HepG2 (cell line): ENCODE data around the gene IQCC. TPM values are rescaled to one million over a fixed set of nuclear protein-coding genes. Genes with fewer than 3 reads are reported as not detected.

Experiments
- ARNT2 ChIP-seq: sonication (generic); formaldehyde crosslinking; IDR thresholded peaks from 2 replicates; pipeline ENCODE4 v1.8.0; 2022; ENCODE audit warnings: mild to moderate bottlenecking, low read depth, missing genetic modification reagents, moderate library complexity
- DPF2 ChIP-seq: sonication (generic); formaldehyde crosslinking; IDR thresholded peaks from 2 replicates; pipeline ENCODE4 v1.4.0; 2020; ENCODE audit warnings: mild to moderate bottlenecking, low read depth, missing genetic modification reagents, borderline replicate concordance
- ERF ChIP-seq: IDR thresholded peaks from 2 replicates; pipeline ENCODE4 v1.6.1; 2018; ENCODE audit warnings: missing biosample characterization, missing genetic modification reagents
- GATAD1 ChIP-seq: IDR thresholded peaks from 2 replicates; pipeline ENCODE4 v1.6.1; 2016; ENCODE audit warnings: missing genetic modification reagents, missing compliant biosample characterization
- HNF1B ChIP-seq: sonication (generic); formaldehyde crosslinking; IDR thresholded peaks from 2 replicates; pipeline ENCODE4 v1.5.1; 2020; ENCODE audit warnings: mild to moderate bottlenecking, moderate library complexity, missing genetic modification reagents
- KLF16 ChIP-seq, 2 experiments: sonication (generic) in 1 of 2; formaldehyde crosslinking in 1 of 2; IDR thresholded peaks; 2 replicates each; pipeline versions ENCODE4 v1.6.1 to v1.8.0; 2016 to 2023; ENCODE audit warnings: missing genetic modification reagents in 2 of 2, missing compliant biosample characterization in 1 of 2
- KLF6 ChIP-seq: IDR thresholded peaks from 2 replicates; pipeline ENCODE4 v1.8.0; 2016; ENCODE audit warnings: missing biosample characterization, missing genetic modification reagents
- NFKBIZ ChIP-seq: IDR thresholded peaks from 2 replicates; pipeline ENCODE4 v1.6.1; 2018; ENCODE audit warnings: missing genetic modification reagents, missing compliant biosample characterization
- PTBP1 ChIP-seq: fragments of 200-400 bp; formaldehyde crosslinking; IDR thresholded peaks from 2 replicates; pipeline ENCODE4 v1.6.1; 2018; ENCODE audit warnings: low read length, low read depth; ENCODE audit not compliant: poor library complexity, severe bottlenecking
- SRSF9 ChIP-seq: fragments of 200-400 bp; formaldehyde crosslinking; IDR thresholded peaks from 2 replicates; pipeline ENCODE4 v1.6.1; 2018; ENCODE audit warnings: borderline replicate concordance, mild to moderate bottlenecking, low read depth, low read length; ENCODE audit not compliant: insufficient read depth, poor library complexity, severe bottlenecking
- UBTF ChIP-seq: sonication (generic); formaldehyde crosslinking; IDR thresholded peaks from 2 replicates; pipeline ENCODE4 v1.4.0; 2020; ENCODE audit warnings: mild to moderate bottlenecking, missing genetic modification reagents
- ZBTB21 ChIP-seq: sonication (generic); formaldehyde crosslinking; IDR thresholded peaks from 2 replicates; pipeline ENCODE4 v1.4.0; 2020; ENCODE audit warnings: missing genetic modification reagents
- ZBTB38 ChIP-seq: sonication (generic); formaldehyde crosslinking; IDR thresholded peaks from 2 replicates; pipeline ENCODE4 v1.5.1; 2020; ENCODE audit warnings: mild to moderate bottlenecking, missing genetic modification reagents
- ZFP36L2 ChIP-seq: sonication (generic); formaldehyde crosslinking; IDR thresholded peaks from 2 replicates; pipeline ENCODE4 v1.4.0; 2020; ENCODE audit warnings: missing genetic modification reagents
- ZNF234 ChIP-seq: sonication (generic); formaldehyde crosslinking; conservative IDR thresholded peaks from 2 replicates; pipeline ENCODE4 v1.5.1; 2020; ENCODE audit warnings: mild to moderate bottlenecking, missing genetic modification reagents
- ZNF382 ChIP-seq: sonication (generic); formaldehyde crosslinking; IDR thresholded peaks from 2 replicates; pipeline ENCODE4 v1.5.0; 2020; ENCODE audit warnings: missing genetic modification reagents, mild to moderate bottlenecking, borderline replicate concordance
- ZNF629 ChIP-seq: sonication (generic); formaldehyde crosslinking; conservative IDR thresholded peaks from 2 replicates; pipeline ENCODE4 v1.5.0; 2020; ENCODE audit warnings: missing genetic modification reagents
- ZNF660 ChIP-seq: sonication (generic); formaldehyde crosslinking; IDR thresholded peaks from 2 replicates; pipeline ENCODE4 v1.5.1; 2020; ENCODE audit warnings: mild to moderate bottlenecking, low read depth, missing genetic modification reagents, borderline replicate concordance
- polyA plus RNA-seq, 8 experiments: library from polyadenylated mRNA; depleted of rRNA in 3 of 8; stranded (reverse) in 7 of 8; unstranded in 1 of 8; fragments of >200 nt; fragmentation: Illumina TruSeq in 4 of 8; extraction: Trizol in 4 of 8; gene quantifications; 2 replicates each; pipeline versions ENCODE4 v1.2.1 to v1.2.3, GENCODE V29; 2011 to 2016; ENCODE audit warnings: low read depth in 4 of 8, missing spikeins in 1 of 8, mixed read lengths in 1 of 8; ENCODE audit not compliant: insufficient read depth in 1 of 8
- total RNA-seq, 5 experiments: library from RNA; depleted of rRNA; stranded (reverse); fragments of >200 nt; fragmentation: Illumina TruSeq; extraction: Trizol; gene quantifications; 2 replicates each; pipeline ENCODE4 v1.2.3, GENCODE V29; 2016; ENCODE audit warnings: low read depth in 1 of 5
- TF ChIP-seq, protein P1 (sequence below): IDR thresholded peaks from 2 replicates; pipeline ENCODE4 v1.6.1; 2012; ENCODE audit warnings: inconsistent platforms

Gene IQCC
- total and polyA plus RNA-seq, 2 of the 13 experiments (the other 11 are each of a cell fraction or from before 2014, with no cell fraction given): 1.7 to 3.0 TPM

DNA sequence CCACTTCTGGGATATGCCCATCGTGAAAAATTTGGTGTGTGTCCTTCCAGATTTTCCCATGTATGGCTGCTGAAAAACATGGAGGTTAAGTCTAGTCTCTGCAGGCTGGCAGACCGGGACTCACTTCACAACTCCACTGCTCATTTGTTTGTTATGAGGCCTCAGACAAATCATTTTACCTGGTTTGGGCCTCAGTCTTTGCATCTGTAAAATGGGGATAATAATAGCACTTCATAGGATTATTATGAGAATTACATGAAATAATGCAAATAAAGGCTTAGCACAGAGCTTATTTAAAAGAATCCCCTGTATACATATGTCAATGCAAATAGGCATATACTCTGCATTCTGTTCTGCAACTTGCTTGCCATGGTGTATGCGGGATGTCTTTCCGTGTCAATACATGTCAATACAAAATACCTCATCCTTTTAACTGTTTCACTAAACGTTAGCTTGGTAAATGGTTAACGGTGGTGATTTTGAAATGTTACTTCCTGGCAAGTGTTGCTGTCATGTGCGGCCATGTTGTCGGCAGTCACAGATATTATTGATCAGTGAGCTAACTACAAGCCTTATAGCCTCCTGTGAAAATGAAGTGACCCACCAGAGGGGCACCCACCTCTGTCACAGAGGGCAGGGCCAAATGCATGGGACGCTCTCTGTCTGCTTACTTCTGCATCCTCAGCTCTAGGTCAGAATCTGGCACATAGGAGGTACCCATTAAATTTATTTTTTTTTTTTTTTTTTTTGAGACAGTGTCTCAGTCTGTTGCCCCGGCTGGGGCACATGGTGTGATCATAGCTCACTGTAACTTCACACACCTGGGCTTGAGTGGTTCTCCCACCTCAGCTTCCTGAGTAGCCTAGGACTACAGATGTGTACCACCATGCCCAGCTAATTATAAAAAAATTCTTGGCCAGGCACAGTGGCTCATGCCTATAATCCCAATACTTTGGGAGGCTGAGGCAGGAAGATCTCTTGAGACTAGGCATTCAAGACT, 49.9 kb downstream of the IQCC start (continued):
- TF ChIP-seq UBTF (no peak), PTBP1 (no peak), ZFP36L2 (CRISPR knock-in tag) (no peak), ERF (CRISPR knock-in tag) (peak; percentile 24; the same call in 1 of the 2 replicates), HNF1B (CRISPR knock-in tag) (peak; percentile 77), KLF6 (CRISPR knock-in tag) (0 out of 2 replicates have a peak, but pooled peaks have one; percentile 39), ZBTB38 (CRISPR knock-in tag) (0 out of 2 replicates have a peak, but pooled peaks have one; percentile 23), KLF16 (CRISPR knock-in tag; IDR thresholded peaks at IDR 0.05) (peak in 1 of 2 experiments; percentile 51; a peak in 1 of 4 replicates), ARNT2 (no peak), ZNF629 (peak; percentile 95), NFKBIZ (CRISPR knock-in tag) (0 out of 2 replicates have a peak, but pooled peaks have one; percentile 48), ZNF234 (no peak), ZNF382 (no peak), GATAD1 (CRISPR knock-in tag) (no peak), DPF2 (CRISPR knock-in tag) (no peak), ZBTB21 (CRISPR knock-in tag) (peak; percentile 71; the same call in 1 of the 2 replicates), ZNF660 (CRISPR knock-in tag) (no peak), SRSF9 (no peak)
- TF ChIP-seq, protein P1, sequence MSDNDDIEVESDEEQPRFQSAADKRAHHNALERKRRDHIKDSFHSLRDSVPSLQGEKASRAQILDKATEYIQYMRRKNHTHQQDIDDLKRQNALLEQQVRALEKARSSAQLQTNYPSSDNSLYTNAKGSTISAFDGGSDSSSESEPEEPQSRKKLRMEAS: no peak
- TF ChIP-seq, all 625 proteins: peak for 73
